CD14-positive monocyte (primary cell): Measurements from ENCODE around the gene DDX17. TPM values are rescaled to one million over a fixed set of nuclear protein-coding genes. Genes with fewer than 3 reads are reported as not detected.

Experiments used
- DNase-seq, 3 donors: peaks; one replicate each; pipeline ENCODE4 v3.0.0-alpha.2; 2011 to 2022
- H2AFZ ChIP-seq: 2 replicates; pipeline ENCODE4 v1.6.0; 2012; ENCODE audit warnings: mild to moderate bottlenecking, low read depth, low read length, inconsistent platforms; ENCODE audit not compliant: insufficient read depth, poor library complexity, severe bottlenecking
- H3K27ac ChIP-seq, 2 donors: 1 replicate in 1 of 2; 2 replicates in 1 of 2; pipeline ENCODE4 v1.5.1; 2012 to 2013; ENCODE audit warnings: low read length in 2 of 2, control low read depth in 1 of 2, inconsistent platforms in 1 of 2, low read depth in 1 of 2, mild to moderate bottlenecking in 1 of 2
- H3K27me3 ChIP-seq, 2 donors: one replicate each; pipeline versions ENCODE4 v1.6.0 to v1.6.1; 2011 to 2013; ENCODE audit warnings: low read length in 2 of 2; ENCODE audit not compliant: control insufficient read depth in 2 of 2, insufficient read depth in 2 of 2
- H3K36me3 ChIP-seq, 2 donors: replicated peaks in 1 of 2; 1 replicate in 1 of 2; 2 replicates in 1 of 2; pipeline versions ENCODE4 v1.5.1 to v1.6.1; 2012 to 2013; ENCODE audit warnings: low read length in 2 of 2, control low read depth in 1 of 2, inconsistent platforms in 1 of 2, mild to moderate bottlenecking in 1 of 2; ENCODE audit not compliant: insufficient read depth in 2 of 2, control insufficient read depth in 1 of 2
- H3K4me1 ChIP-seq, 2 donors: 1 replicate in 1 of 2; 2 replicates in 1 of 2; pipeline versions ENCODE4 v1.5.1 to v1.6.1; 2012 to 2013; ENCODE audit warnings: low read length in 2 of 2, control low read depth in 1 of 2, inconsistent platforms in 1 of 2, mild to moderate bottlenecking in 1 of 2, moderate library complexity in 1 of 2; ENCODE audit not compliant: insufficient read depth in 2 of 2, control insufficient read depth in 1 of 2
- H3K4me2 ChIP-seq: replicated peaks from 2 replicates; pipeline ENCODE3; 2012; ENCODE audit warnings: low read length, moderate library complexity, mild to moderate bottlenecking; ENCODE audit not compliant: poor library complexity, severe bottlenecking; ENCODE audit errors: extremely low read depth
- H3K4me3 ChIP-seq, 3 experiments: fragments of 200-600 bp in 1 of 3; sonication (generic) in 1 of 3; replicated peaks in 1 of 3; 1 replicate in 2 of 3; 2 replicates in 1 of 3; pipeline ENCODE4 v1.5.1; 2011 to 2013; ENCODE audit warnings: low read length in 3 of 3, mild to moderate bottlenecking in 3 of 3, control low read depth in 2 of 3, low read depth in 2 of 3, inconsistent platforms in 1 of 3, moderate library complexity in 1 of 3
- H3K79me2 ChIP-seq: 2 replicates; pipeline ENCODE4 v1.6.0; 2012; ENCODE audit warnings: mild to moderate bottlenecking, control low read depth, inconsistent platforms, low read length, moderate library complexity; ENCODE audit not compliant: insufficient read depth
- H3K9ac ChIP-seq: 2 replicates; pipeline ENCODE4 v1.6.0; 2017; ENCODE audit warnings: low read length, mild to moderate bottlenecking; ENCODE audit not compliant: insufficient read depth, poor library complexity, severe bottlenecking
- H3K9me3 ChIP-seq, 2 donors: replicated peaks in 1 of 2; 1 replicate in 1 of 2; 2 replicates in 1 of 2; pipeline versions ENCODE4 v1.5.1 to v1.6.1; 2012 to 2013; ENCODE audit warnings: low read length in 2 of 2, control low read depth in 1 of 2; ENCODE audit not compliant: control insufficient read depth in 1 of 2, insufficient read depth in 1 of 2
- H4K20me1 ChIP-seq: 2 replicates; pipeline ENCODE4 v1.6.0; 2012; ENCODE audit warnings: mild to moderate bottlenecking, low read length, control low read depth, moderate library complexity; ENCODE audit not compliant: insufficient read depth
- H3K27ac Mint-ChIP-seq, 7 donors: one replicate each; pipeline ENCODE4 v1.8.0; 2020; ENCODE audit warnings: mild to moderate bottlenecking in 7 of 7, mixed read lengths in 7 of 7, moderate library complexity in 6 of 7, inconsistent platforms in 2 of 7
- H3K27me3 Mint-ChIP-seq, 3 donors: one replicate each; pipeline ENCODE4 v1.8.0; 2021 to 2022; ENCODE audit warnings: low read depth in 3 of 3, mild to moderate bottlenecking in 3 of 3, mixed read lengths in 3 of 3, moderate library complexity in 3 of 3, inconsistent platforms in 1 of 3
- H3K36me3 Mint-ChIP-seq, 2 donors: one replicate each; pipeline ENCODE4 v1.8.0; 2020; ENCODE audit warnings: mixed read lengths in 2 of 2, inconsistent platforms in 1 of 2, mild to moderate bottlenecking in 1 of 2
- H3K4me1 Mint-ChIP-seq: one replicate; pipeline ENCODE4 v1.8.0; 2020; ENCODE audit warnings: mild to moderate bottlenecking, mixed read lengths
- H3K4me3 Mint-ChIP-seq, 2 donors: one replicate each; pipeline ENCODE4 v1.8.0; 2020; ENCODE audit warnings: mild to moderate bottlenecking in 2 of 2, mixed read lengths in 2 of 2, moderate library complexity in 1 of 2
- H3K9me3 Mint-ChIP-seq, 7 donors: one replicate each; pipeline ENCODE4 v1.8.0; 2020 to 2022; ENCODE audit warnings: mixed read lengths in 7 of 7, mild to moderate bottlenecking in 6 of 7, moderate library complexity in 6 of 7, inconsistent platforms in 2 of 7
- WGBS: methylation state at CpG from one replicate; pipeline ENCODE4 v1.1.5; 2013; ENCODE audit warnings: missing lambda C conversion rate; ENCODE audit not compliant: insufficient coverage; 5-methylcytosine and 5-hydroxymethylcytosine counted together
- intact Hi-C, 2 donors: fragments of 100-400 bp; cut with micrococcal nuclease; formaldehyde crosslinking; loops; one replicate each; pipeline versions ENCODE4 v1.15.0 to v1.15.1; 2023
- polyA plus RNA-seq, 3 donors: library from polyadenylated mRNA; depleted of rRNA in 1 of 3; unstranded in 2 of 3; stranded (reverse) in 1 of 3; fragments of 300-500 nt in 2 of 3; fragments of >200 nt in 1 of 3; fragmentation: Illumina TruSeq in 2 of 3; gene quantifications; 1 replicate in 2 of 3; 2 replicates in 1 of 3; pipeline ENCODE4 v1.2.3, GENCODE V29; 2012 to 2021
- TF ChIP-seq, protein P1 (sequence below): fragments of 200-600 bp; IDR thresholded peaks from one replicate; pipeline ENCODE4 v1.8.0; 2022; ENCODE audit warnings: antibody characterized with exemption, mild to moderate bottlenecking

The DDX17 gene
- polyA plus RNA-seq, 3 donors: 31.4 to 434 (median 36.3) TPM

DNA sequence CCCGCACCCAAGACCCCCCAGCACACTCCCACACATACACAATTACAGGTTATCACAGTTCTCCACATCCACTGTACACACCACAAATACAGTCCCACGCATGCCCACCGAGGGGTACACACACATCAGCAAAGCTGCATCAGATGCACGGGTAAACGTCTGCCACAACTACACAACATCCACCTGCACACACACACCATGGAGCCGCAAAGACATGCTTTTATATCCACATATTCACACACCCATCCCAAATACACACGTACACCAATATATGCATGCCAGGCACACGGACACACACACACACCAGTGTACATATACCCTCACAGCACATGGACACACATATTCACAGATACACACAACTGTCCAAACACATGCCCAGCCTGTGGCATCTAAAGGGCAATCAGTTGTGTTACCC lies 45.7 kb downstream of the DDX17 start:
- TF ChIP-seq, protein P1, sequence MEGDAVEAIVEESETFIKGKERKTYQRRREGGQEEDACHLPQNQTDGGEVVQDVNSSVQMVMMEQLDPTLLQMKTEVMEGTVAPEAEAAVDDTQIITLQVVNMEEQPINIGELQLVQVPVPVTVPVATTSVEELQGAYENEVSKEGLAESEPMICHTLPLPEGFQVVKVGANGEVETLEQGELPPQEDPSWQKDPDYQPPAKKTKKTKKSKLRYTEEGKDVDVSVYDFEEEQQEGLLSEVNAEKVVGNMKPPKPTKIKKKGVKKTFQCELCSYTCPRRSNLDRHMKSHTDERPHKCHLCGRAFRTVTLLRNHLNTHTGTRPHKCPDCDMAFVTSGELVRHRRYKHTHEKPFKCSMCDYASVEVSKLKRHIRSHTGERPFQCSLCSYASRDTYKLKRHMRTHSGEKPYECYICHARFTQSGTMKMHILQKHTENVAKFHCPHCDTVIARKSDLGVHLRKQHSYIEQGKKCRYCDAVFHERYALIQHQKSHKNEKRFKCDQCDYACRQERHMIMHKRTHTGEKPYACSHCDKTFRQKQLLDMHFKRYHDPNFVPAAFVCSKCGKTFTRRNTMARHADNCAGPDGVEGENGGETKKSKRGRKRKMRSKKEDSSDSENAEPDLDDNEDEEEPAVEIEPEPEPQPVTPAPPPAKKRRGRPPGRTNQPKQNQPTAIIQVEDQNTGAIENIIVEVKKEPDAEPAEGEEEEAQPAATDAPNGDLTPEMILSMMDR: no peak
- no peak overlapping the region for H3K4me3 ChIP-seq
- H3K4me2 ChIP-seq: no peak overlapping the region
- peak overlapping the region in 1 of 2 donors; percentile 71 for H3K4me3 Mint-ChIP-seq
- no peaks in the 10 kb centered on the region for H4K20me1 ChIP-seq
- intact Hi-C loops: no loop called here
- H2AFZ ChIP-seq: no peak overlapping the region
- H3K4me1 Mint-ChIP-seq: peaks cover 13% of the 10 kb centered on the region
- peaks cover 6 to 14% of the 10 kb centered on the region in 2 donors for H3K4me1 ChIP-seq
- H3K9me3 Mint-ChIP-seq: peaks cover 0 to 26% (median 8%) of the 10 kb centered on the region in 7 donors
- peaks cover 68 to 90% of the 10 kb centered on the region in 2 donors for H3K27me3 ChIP-seq
- H3K36me3 ChIP-seq: no peaks in the 10 kb centered on the region
- WGBS: 85% methylated on average over 7 of the region's 8 CpGs
- H3K36me3 Mint-ChIP-seq: peaks cover 2 to 12% of the 10 kb centered on the region in 2 donors
- no peak overlapping the region for H3K9ac ChIP-seq
- H3K27me3 Mint-ChIP-seq: peaks cover 92 to 99% (median 95%) of the 10 kb centered on the region in 3 donors
- no peak overlapping the region for H3K27ac ChIP-seq
- no peak overlapping the region for H3K27ac Mint-ChIP-seq
- peaks cover 0 to 37% of the 10 kb centered on the region in 2 donors for H3K9me3 ChIP-seq
- no peaks in the 10 kb centered on the region for H3K79me2 ChIP-seq
- DNase-seq: no peak

DNA sequence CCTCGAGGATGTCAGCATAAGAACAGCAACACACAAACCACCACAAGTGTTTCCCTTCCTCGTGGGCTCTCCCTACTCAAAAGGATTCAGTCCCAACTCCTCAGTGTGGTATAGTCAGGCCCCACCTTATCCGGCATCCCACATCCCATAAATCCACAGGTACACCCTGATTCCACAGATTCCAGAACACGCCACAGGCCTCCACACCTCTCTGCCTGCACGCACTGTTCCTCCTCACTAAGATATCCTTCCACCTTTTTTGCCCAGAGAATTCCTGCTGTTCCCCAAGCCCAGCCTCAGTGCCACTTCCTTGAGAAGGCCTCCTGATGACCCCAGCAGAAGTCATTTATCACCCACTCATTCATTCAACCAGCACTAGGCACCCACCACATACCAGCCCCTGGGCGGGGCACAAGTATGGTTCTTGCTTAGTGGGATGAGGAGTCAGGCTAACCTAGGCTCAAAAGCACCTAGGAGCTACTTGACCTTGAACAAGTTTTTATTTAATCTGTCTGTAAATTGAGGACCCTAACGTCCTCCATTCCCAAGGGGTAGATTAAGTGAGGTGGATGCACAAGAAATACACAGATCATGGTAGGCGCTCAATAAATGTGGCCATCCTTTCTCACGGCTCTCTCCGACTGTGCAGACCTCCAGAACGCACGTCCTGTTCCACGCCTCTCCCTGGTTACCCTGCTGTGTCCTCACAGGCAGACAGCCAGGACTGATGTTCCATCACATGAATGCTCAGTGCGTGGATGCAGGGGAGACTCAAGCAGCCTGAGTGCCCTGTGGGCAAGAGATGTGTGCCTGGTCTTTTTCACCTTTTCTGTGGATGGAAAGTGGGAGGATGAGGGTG lies 49.0 kb downstream of the DDX17 start:
- TF ChIP-seq, protein P1: no peak
- Histone ChIP-seq H3K9ac (no peak overlapping the region), H3K4me1 (peaks cover 10 to 15% of the 10 kb centered on the region in 2 donors), H3K9me3 (peaks cover 0 to 42% of the 10 kb centered on the region in 2 donors), H3K27me3 (peaks cover 64 to 86% of the 10 kb centered on the region in 2 donors), H3K79me2 (no peaks in the 10 kb centered on the region), H4K20me1 (peaks cover 6% of the 10 kb centered on the region), H3K36me3 (no peaks in the 10 kb centered on the region), H3K4me3 (no peak overlapping the region), H2AFZ (no peak overlapping the region), H3K4me2 (no peak overlapping the region), H3K27ac (no peak overlapping the region)
- intact Hi-C loops: no loop called here
- H3K27me3 Mint-ChIP-seq: peaks cover 84 to 94% (median 90%) of the 10 kb centered on the region in 3 donors
- peaks cover 0 to 21% (median 8%) of the 10 kb centered on the region in 7 donors for H3K9me3 Mint-ChIP-seq
- peak overlapping the region in 1 of 7 donors; percentile 20 for H3K27ac Mint-ChIP-seq
- peak overlapping the region in 1 of 2 donors; percentile 86 for H3K4me3 Mint-ChIP-seq
- H3K36me3 Mint-ChIP-seq: peaks cover 6 to 11% of the 10 kb centered on the region in 2 donors
- WGBS: 85% methylated on average over 12 of the region's 14 CpGs
- H3K4me1 Mint-ChIP-seq: peaks cover 14% of the 10 kb centered on the region
- DNase-seq: no peak
